ENCODE measurements around the gene FH.

DNA sequence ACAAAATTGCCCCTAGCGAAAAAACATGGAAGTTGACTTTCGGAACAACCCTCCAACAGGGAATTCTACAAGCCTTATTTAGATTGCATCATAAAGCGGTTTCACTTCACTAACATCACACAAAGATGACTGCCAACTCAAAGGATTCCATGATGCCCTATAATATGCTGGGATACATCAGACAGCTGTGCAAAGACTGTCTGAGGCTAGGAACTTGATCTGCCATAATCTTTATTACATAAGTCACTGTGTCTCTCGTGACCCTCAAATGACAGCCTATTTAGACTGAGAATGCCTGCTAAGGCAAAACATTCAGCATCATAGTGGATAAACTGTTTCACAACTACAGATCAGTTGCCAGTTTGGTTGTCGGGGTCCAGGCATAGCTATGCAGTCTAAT is 23.8 kb downstream of the FH start:
- TF ChIP-seq, protein P1, sequence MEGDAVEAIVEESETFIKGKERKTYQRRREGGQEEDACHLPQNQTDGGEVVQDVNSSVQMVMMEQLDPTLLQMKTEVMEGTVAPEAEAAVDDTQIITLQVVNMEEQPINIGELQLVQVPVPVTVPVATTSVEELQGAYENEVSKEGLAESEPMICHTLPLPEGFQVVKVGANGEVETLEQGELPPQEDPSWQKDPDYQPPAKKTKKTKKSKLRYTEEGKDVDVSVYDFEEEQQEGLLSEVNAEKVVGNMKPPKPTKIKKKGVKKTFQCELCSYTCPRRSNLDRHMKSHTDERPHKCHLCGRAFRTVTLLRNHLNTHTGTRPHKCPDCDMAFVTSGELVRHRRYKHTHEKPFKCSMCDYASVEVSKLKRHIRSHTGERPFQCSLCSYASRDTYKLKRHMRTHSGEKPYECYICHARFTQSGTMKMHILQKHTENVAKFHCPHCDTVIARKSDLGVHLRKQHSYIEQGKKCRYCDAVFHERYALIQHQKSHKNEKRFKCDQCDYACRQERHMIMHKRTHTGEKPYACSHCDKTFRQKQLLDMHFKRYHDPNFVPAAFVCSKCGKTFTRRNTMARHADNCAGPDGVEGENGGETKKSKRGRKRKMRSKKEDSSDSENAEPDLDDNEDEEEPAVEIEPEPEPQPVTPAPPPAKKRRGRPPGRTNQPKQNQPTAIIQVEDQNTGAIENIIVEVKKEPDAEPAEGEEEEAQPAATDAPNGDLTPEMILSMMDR (IDR thresholded peaks at IDR 0.05), result no peak
- TF ChIP-seq POLR2A (IDR thresholded peaks at IDR 0.05), result no peak

Data from heart left ventricle (tissue), 13 donors.